Endothelial cell of umbilical vein (primary cell): ENCODE results near the gene SEC61A1. TPM values are rescaled to one million over a fixed set of nuclear protein-coding genes. Genes with fewer than 3 reads are reported as not detected.

ENCODE experiments used
- BruUV-seq: library from RNA; stranded (reverse); fragments of 400-500 nt; replicated peaks from 2 replicates; lab custom pipeline; 2021; lab: Mats Ljungman, UMichigan
- CTCF ChIA-PET: fragments of 300-600, 350-600 bp; sonication (Branson Sonifier 250); formaldehyde crosslinking; loops from one replicate; lab custom pipeline; 2021; ENCODE audit warnings: antibody characterized with exemption, inconsistent platforms; lab: Charles Lee
- POLR2A ChIA-PET: fragments of 300-600, 350-600 bp; sonication (Branson Sonifier 250); formaldehyde crosslinking; loops from one replicate; lab custom pipeline; 2021; ENCODE audit warnings: antibody characterized with exemption, inconsistent platforms; lab: Charles Lee
- DNase-seq: peaks from one replicate; pipeline ENCODE4 v3.0.0-alpha.2; 2011; ENCODE audit warnings: low read depth, low spot score
- FAIRE-seq: peaks from 2 replicates; lab custom pipeline; 2011; peaks lifted over from hg19 to GRCh38; lab: Jason Lieb, UNC
- H2AFZ ChIP-seq: 2 replicates; pipeline ENCODE4 v1.6.0; 2012; ENCODE audit warnings: low read depth, low read length, control low read depth, inconsistent platforms
- H3K27ac ChIP-seq: 2 replicates; pipeline ENCODE4 v1.5.1; 2011; ENCODE audit warnings: low read depth, mild to moderate bottlenecking, control low read depth, low read length, moderate library complexity; ENCODE audit not compliant: insufficient read depth
- H3K27me3 ChIP-seq, 2 experiments: 2 replicates each; pipeline versions ENCODE4 v1.6.0 to v1.6.1; 2011; ENCODE audit warnings: low read length in 2 of 2, mixed read lengths in 1 of 2; ENCODE audit not compliant: control insufficient read depth in 2 of 2, insufficient read depth in 2 of 2
- H3K36me3 ChIP-seq, 2 experiments: 2 replicates in 1 of 2; 3 replicates in 1 of 2; pipeline ENCODE4 v1.5.1; 2011; ENCODE audit warnings: low read length in 2 of 2, mild to moderate bottlenecking in 1 of 2, moderate library complexity in 1 of 2; ENCODE audit not compliant: control insufficient read depth in 2 of 2, insufficient read depth in 2 of 2; ENCODE audit errors: extremely low read depth in 1 of 2
- H3K4me1 ChIP-seq: 3 replicates; pipeline ENCODE4 v1.5.1; 2011; ENCODE audit warnings: mild to moderate bottlenecking, low read length; ENCODE audit not compliant: control insufficient read depth, insufficient read depth; ENCODE audit errors: extremely low read depth
- H3K4me2 ChIP-seq: 2 replicates; pipeline ENCODE4 v1.6.1; 2011; ENCODE audit warnings: low read length, control low read depth, mixed read lengths; ENCODE audit not compliant: insufficient read depth
- H3K4me3 ChIP-seq, 3 experiments: fragments of 200-600 bp in 1 of 3; sonication (generic), shearing (Covaris generic) in 1 of 3; replicated peaks in 1 of 3; 2 replicates each; pipeline ENCODE4 v1.5.1; 2011 to 2016; ENCODE audit warnings: control low read depth in 3 of 3, low read length in 3 of 3, mild to moderate bottlenecking in 2 of 3, inconsistent platforms in 1 of 3, low read depth in 1 of 3, moderate library complexity in 1 of 3; ENCODE audit not compliant: insufficient read depth in 1 of 3
- H3K79me2 ChIP-seq: 2 replicates; pipeline ENCODE4 v1.6.0; 2012; ENCODE audit warnings: low read length, inconsistent platforms; ENCODE audit not compliant: control insufficient read depth, insufficient read depth
- H3K9ac ChIP-seq: replicated peaks from 2 replicates; pipeline ENCODE3; 2011; ENCODE audit warnings: low read length, control low read depth; ENCODE audit not compliant: insufficient read depth; ENCODE audit errors: extremely low read depth
- H3K9me1 ChIP-seq: replicated peaks from 3 replicates; pipeline ENCODE4 v1.6.0; 2011; ENCODE audit warnings: mild to moderate bottlenecking, low read length; ENCODE audit not compliant: control insufficient read depth, insufficient read depth; ENCODE audit errors: extremely low read depth
- H3K9me3 ChIP-seq: replicated peaks from 2 replicates; pipeline ENCODE4 v1.5.1; 2012; ENCODE audit warnings: low read length, inconsistent platforms; ENCODE audit not compliant: control insufficient read depth, insufficient read depth
- H4K20me1 ChIP-seq: replicated peaks from 2 replicates; pipeline ENCODE3; 2011; ENCODE audit warnings: mild to moderate bottlenecking, low read length; ENCODE audit not compliant: control insufficient read depth, insufficient read depth; ENCODE audit errors: extremely low read depth
- CTCF ChIP-seq, 2 donors: IDR thresholded peaks; 1 replicate in 1 of 2; 2 replicates in 1 of 2; pipeline ENCODE4 v1.5.1; 2011; ENCODE audit warnings: low read length in 2 of 2, mild to moderate bottlenecking in 2 of 2, moderate library complexity in 2 of 2, control low read depth in 1 of 2, inconsistent platforms in 1 of 2, low read depth in 1 of 2; ENCODE audit not compliant: insufficient read depth in 1 of 2; ENCODE audit errors: extremely low read depth in 1 of 2
- EZH2 ChIP-seq: IDR thresholded peaks from 2 replicates; pipeline ENCODE4 v1.6.1; 2012; ENCODE audit warnings: borderline replicate concordance, low read depth, mild to moderate bottlenecking, moderate library complexity, low read length, inconsistent platforms; ENCODE audit not compliant: severe bottlenecking
- JUN ChIP-seq: IDR thresholded peaks from 2 replicates; pipeline ENCODE4 v1.6.1; 2011; ENCODE audit warnings: borderline replicate concordance, low read depth; ENCODE audit not compliant: insufficient read length, insufficient read depth
- MYC ChIP-seq: IDR thresholded peaks from one replicate; pipeline ENCODE4 v1.6.1; 2011; ENCODE audit warnings: mild to moderate bottlenecking, low read depth, low read length
- POLR2AphosphoS5 ChIP-seq: IDR thresholded peaks from 2 replicates; pipeline ENCODE4 v1.6.1; 2012; ENCODE audit warnings: low read depth, mild to moderate bottlenecking, control low read depth, low read length, moderate library complexity; ENCODE audit not compliant: insufficient read depth
- dilution Hi-C: fragments of 300-500 bp; cut with MboI; formaldehyde crosslinking; loops from one replicate; pipeline ENCODE4 v1.15.0; 2019; ENCODE audit warnings: low sequenced_read_pairs; ENCODE audit not compliant: extremely low pct_ligation_motif_present
- intact Hi-C: fragments of 100-400 bp; cut with micrococcal nuclease; formaldehyde crosslinking; loops from one replicate; pipeline ENCODE4 v1.10.0; 2022
- polyA plus RNA-seq, 4 experiments: library from polyadenylated mRNA; depleted of rRNA in 3 of 4; stranded (reverse) in 3 of 4; unstranded in 1 of 4; fragments of >200 nt; gene quantifications; 2 replicates each; pipeline versions ENCODE4 v1.2.1 to v1.2.3, GENCODE V29; 2011 to 2012; ENCODE audit warnings: missing spikeins in 1 of 4
- total RNA-seq: library from RNA; stranded (reverse); gene quantifications from 2 replicates; pipeline ENCODE4 v1.2.3, GENCODE V29; 2021

SEC61A1 gene
- total and polyA plus RNA-seq, 2 donors (not counting 3 experiments of a cell fraction or from before 2014, with no cell fraction given), result 307 to 312 TPM

DNA sequence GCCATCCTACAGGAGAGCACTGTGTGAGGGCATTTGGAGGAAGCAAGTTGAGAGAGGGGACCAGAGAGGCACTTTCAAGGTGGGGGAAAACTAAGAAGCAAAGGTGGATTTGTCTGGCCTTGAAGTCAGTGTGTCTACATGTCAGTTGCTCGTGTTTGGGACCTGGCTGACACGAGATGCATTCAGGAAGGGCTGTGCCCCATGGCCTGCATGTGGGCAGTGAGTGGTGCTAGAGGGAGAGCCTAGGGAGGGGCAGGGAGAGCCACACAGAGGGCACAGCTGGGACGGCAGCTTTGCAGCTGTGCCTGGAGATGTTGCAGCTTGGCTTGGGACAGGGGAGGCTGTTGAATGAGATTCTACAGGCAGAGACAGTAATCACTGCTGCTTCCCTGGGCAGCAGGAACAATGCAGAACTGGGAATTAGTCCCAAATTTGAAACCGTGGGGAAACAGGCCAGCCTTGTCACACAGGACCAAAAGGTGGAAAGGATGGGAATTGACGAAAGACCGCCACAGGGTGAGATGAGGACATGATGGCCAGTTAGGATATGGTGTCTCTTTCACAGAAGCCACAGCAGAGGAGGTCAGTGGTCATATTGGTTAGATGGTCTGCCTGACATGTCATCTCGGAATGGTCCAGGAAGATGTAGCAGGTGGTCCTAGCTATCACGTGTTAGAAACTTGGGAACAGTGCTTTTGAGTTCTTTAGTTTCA, 10.0 kb downstream of the SEC61A1 start:
- Histone ChIP-seq H3K27me3 (no peaks in the 10 kb centered on the region), H3K4me3 (no peak overlapping the region), H4K20me1 (no peaks in the 10 kb centered on the region), H3K9ac (no peak overlapping the region), H3K9me3 (no peaks in the 10 kb centered on the region), H3K79me2 (peaks cover 30% of the 10 kb centered on the region), H3K9me1 (no peaks in the 10 kb centered on the region), H3K4me2 (no peak overlapping the region), H3K36me3 (peaks cover 46 to 66% of the 10 kb centered on the region in 2 experiments), H2AFZ (no peak overlapping the region), H3K27ac (no peak overlapping the region), H3K4me1 (no peaks in the 10 kb centered on the region)
- intact Hi-C loops (no loop called here), dilution Hi-C loops (no loop called here)
- no TSS peak for BruUV-seq
- FAIRE-seq, result no peak
- TF ChIP-seq POLR2AphosphoS5 (no peak), CTCF (IDR thresholded peaks at IDR 0.05; ENCODE audit: extremely low read depth in 1 of 2, insufficient read depth in 1 of 2, low read depth in 1 of 2, low read length in 2 of 2) (no peak), EZH2 (no peak), JUN (no peak), MYC (no peak)
- POLR2A ChIA-PET, result no interaction called here
- CTCF ChIA-PET, result no interaction called here
- DNase-seq, result no peak
